ENCODE measurements around the gene USH1C.

USH1C gene

GRCh38 chr11:17572791-17573460, 28.7 kb upstream of the USH1C start:
- H2AFZ ChIP-seq (ENCODE audit: low read depth, low read length) = no peak overlapping the region
- no peak overlapping the region for H2BK15ac ChIP-seq (ENCODE audit: low read depth, poor library complexity, severe bottlenecking)
- no peak overlapping the region for H3K4ac ChIP-seq (ENCODE audit: low read depth in 1 of 2, low read length in 2 of 2)
- H3K27ac ChIP-seq (ENCODE audit: low read length, poor library complexity, severe bottlenecking) = no peak overlapping the region
- H3K4me2 ChIP-seq (ENCODE audit: low read length, poor library complexity, severe bottlenecking) = no peak overlapping the region
- H3K9me3 ChIP-seq (ENCODE audit: control insufficient read depth, low read length) = no peaks in the 10 kb centered on the region
- WGBS = 90% methylated on average over 20 of the region's 20 CpGs
- peak overlapping the region in 1 of 2 experiments; percentile 3 for H3K4me3 ChIP-seq (ENCODE audit: insufficient read depth in 1 of 2, low read depth in 1 of 2, low read length in 2 of 2)
- no peaks in the 10 kb centered on the region for H3K4me1 ChIP-seq (ENCODE audit: control insufficient read depth, insufficient read depth, low read depth, low read length)
- peaks cover 5 to 61% of the 10 kb centered on the region in 2 experiments for H3K27me3 ChIP-seq (ENCODE audit: control insufficient read depth in 1 of 2, insufficient read depth in 1 of 2, low read length in 2 of 2)
- H4K8ac ChIP-seq (ENCODE audit: low read length) = no peak overlapping the region
- H2BK120ac ChIP-seq (ENCODE audit: low read depth, low read length) = no peak overlapping the region
- H3K79me1 ChIP-seq (replicated peaks; ENCODE audit: low read length, poor library complexity, severe bottlenecking) = no peaks in the 10 kb centered on the region
- no peaks in the 10 kb centered on the region for H3K36me3 ChIP-seq (ENCODE audit: control insufficient read depth in 1 of 2, insufficient read depth in 2 of 2, low read depth in 1 of 2, low read length in 2 of 2)
- no peak overlapping the region for H3K23ac ChIP-seq (ENCODE audit: low read length in 2 of 2)
- no peak overlapping the region for H3K14ac ChIP-seq (ENCODE audit: low read length in 2 of 2)
- H3K9ac ChIP-seq (ENCODE audit: low read length) = no peak overlapping the region
- no peak overlapping the region for H2BK12ac ChIP-seq (ENCODE audit: low read length in 2 of 2)
- H3K18ac ChIP-seq (ENCODE audit: low read depth in 1 of 2, low read length in 2 of 2) = no peak overlapping the region
- DNase-seq = no peak
- H2AK5ac ChIP-seq (ENCODE audit: low read length, severe bottlenecking) = no peak overlapping the region
- no peak overlapping the region for H2BK5ac ChIP-seq (ENCODE audit: low read depth, low read length, poor library complexity, severe bottlenecking)
- H4K91ac ChIP-seq (ENCODE audit: low read length) = peak overlapping the region; percentile 31

- no peak overlapping the region for H2BK12ac ChIP-seq (ENCODE audit: low read length in 2 of 2)
- no peaks in the 10 kb centered on the region for H3K9me3 ChIP-seq (ENCODE audit: control insufficient read depth, low read length)
- H3K4ac ChIP-seq (ENCODE audit: low read depth in 1 of 2, low read length in 2 of 2) = no peak overlapping the region
- H3K23ac ChIP-seq (ENCODE audit: low read length in 2 of 2) = no peak overlapping the region
- no peak overlapping the region for H4K91ac ChIP-seq (ENCODE audit: low read length)
- no peak overlapping the region for H2AK5ac ChIP-seq (ENCODE audit: low read length, severe bottlenecking)
- no peak for DNase-seq
- H3K4me1 ChIP-seq (ENCODE audit: control insufficient read depth, insufficient read depth, low read depth, low read length) = no peaks in the 10 kb centered on the region
- 75% methylated on average over 3 of the region's 3 CpGs for WGBS
- no peak overlapping the region for H3K4me2 ChIP-seq (ENCODE audit: low read length, poor library complexity, severe bottlenecking)
- no peak overlapping the region for H3K14ac ChIP-seq (ENCODE audit: low read length in 2 of 2)
- H3K9ac ChIP-seq (ENCODE audit: low read length) = no peak overlapping the region
- no peak overlapping the region for H2BK120ac ChIP-seq (ENCODE audit: low read depth, low read length)
- H3K27ac ChIP-seq (ENCODE audit: low read length, poor library complexity, severe bottlenecking) = no peak overlapping the region
- H2BK5ac ChIP-seq (ENCODE audit: low read depth, low read length, poor library complexity, severe bottlenecking) = no peak overlapping the region
- no peaks in the 10 kb centered on the region for H3K79me1 ChIP-seq (replicated peaks; ENCODE audit: low read length, poor library complexity, severe bottlenecking)
- H4K8ac ChIP-seq (ENCODE audit: low read length) = no peak overlapping the region
- H3K36me3 ChIP-seq (ENCODE audit: control insufficient read depth in 1 of 2, insufficient read depth in 2 of 2, low read depth in 1 of 2, low read length in 2 of 2) = no peaks in the 10 kb centered on the region
- H2BK15ac ChIP-seq (ENCODE audit: low read depth, poor library complexity, severe bottlenecking) = no peak overlapping the region
- no peak overlapping the region for H2AFZ ChIP-seq (ENCODE audit: low read depth, low read length)
- H3K27me3 ChIP-seq (ENCODE audit: control insufficient read depth in 1 of 2, insufficient read depth in 1 of 2, low read length in 2 of 2) = peaks cover 5 to 61% of the 10 kb centered on the region in 2 experiments
- no peak overlapping the region for H3K4me3 ChIP-seq (ENCODE audit: insufficient read depth in 1 of 2, low read depth in 1 of 2, low read length in 2 of 2)
- no peak overlapping the region for H3K18ac ChIP-seq (ENCODE audit: low read depth in 1 of 2, low read length in 2 of 2)
Measured at GRCh38 chr11:17572359-17572690, 28.1 kb upstream of the USH1C start.

- Histone ChIP-seq H3K23ac (ENCODE audit: low read length in 2 of 2) (no peak overlapping the region), H3K9ac (ENCODE audit: low read length) (no peak overlapping the region), H3K18ac (ENCODE audit: low read depth in 1 of 2, low read length in 2 of 2) (no peak overlapping the region), H4K8ac (ENCODE audit: low read length) (no peak overlapping the region), H2BK5ac (ENCODE audit: low read depth, low read length, poor library complexity, severe bottlenecking) (no peak overlapping the region), H3K4me3 (ENCODE audit: insufficient read depth in 1 of 2, low read depth in 1 of 2, low read length in 2 of 2) (no peak overlapping the region), H3K4ac (ENCODE audit: low read depth in 1 of 2, low read length in 2 of 2) (no peak overlapping the region), H3K4me1 (ENCODE audit: control insufficient read depth, insufficient read depth, low read depth, low read length) (no peaks in the 10 kb centered on the region), H2BK12ac (ENCODE audit: low read length in 2 of 2) (no peak overlapping the region), H2BK120ac (ENCODE audit: low read depth, low read length) (no peak overlapping the region), H4K91ac (ENCODE audit: low read length) (no peak overlapping the region), H2BK15ac (ENCODE audit: low read depth, poor library complexity, severe bottlenecking) (no peak overlapping the region), H3K27me3 (ENCODE audit: control insufficient read depth in 1 of 2, insufficient read depth in 1 of 2, low read length in 2 of 2) (peaks cover 5 to 61% of the 10 kb centered on the region in 2 experiments), H2AFZ (ENCODE audit: low read depth, low read length) (no peak overlapping the region), H3K79me1 (replicated peaks; ENCODE audit: low read length, poor library complexity, severe bottlenecking) (no peaks in the 10 kb centered on the region), H3K9me3 (ENCODE audit: control insufficient read depth, low read length) (no peaks in the 10 kb centered on the region), H3K4me2 (ENCODE audit: low read length, poor library complexity, severe bottlenecking) (no peak overlapping the region), H3K14ac (ENCODE audit: low read length in 2 of 2) (peak overlapping the region in 1 of 2 experiments; percentile 11), H2AK5ac (ENCODE audit: low read length, severe bottlenecking) (no peak overlapping the region), H3K36me3 (ENCODE audit: control insufficient read depth in 1 of 2, insufficient read depth in 2 of 2, low read depth in 1 of 2, low read length in 2 of 2) (no peaks in the 10 kb centered on the region), H3K27ac (ENCODE audit: low read length, poor library complexity, severe bottlenecking) (no peak overlapping the region)
- no peak for DNase-seq
- 87% methylated on average over 13 of the region's 14 CpGs for WGBS
Measured at GRCh38 chr11:17571431-17572358, 27.5 kb upstream of the USH1C start.

GRCh38 chr11:17570034-17570433, 25.8 kb upstream of the USH1C start:
- peaks cover 5 to 60% of the 10 kb centered on the region in 2 experiments for H3K27me3 ChIP-seq (ENCODE audit: control insufficient read depth in 1 of 2, insufficient read depth in 1 of 2, low read length in 2 of 2)
- H3K79me1 ChIP-seq (replicated peaks; ENCODE audit: low read length, poor library complexity, severe bottlenecking) = no peaks in the 10 kb centered on the region
- H3K27ac ChIP-seq (ENCODE audit: low read length, poor library complexity, severe bottlenecking) = no peak overlapping the region
- no peak overlapping the region for H2AFZ ChIP-seq (ENCODE audit: low read depth, low read length)
- no peak overlapping the region for H2AK5ac ChIP-seq (ENCODE audit: low read length, severe bottlenecking)
- no peaks in the 10 kb centered on the region for H3K9me3 ChIP-seq (ENCODE audit: control insufficient read depth, low read length)
- no peak overlapping the region for H2BK5ac ChIP-seq (ENCODE audit: low read depth, low read length, poor library complexity, severe bottlenecking)
- no peaks in the 10 kb centered on the region for H3K4me1 ChIP-seq (ENCODE audit: control insufficient read depth, insufficient read depth, low read depth, low read length)
- H2BK120ac ChIP-seq (ENCODE audit: low read depth, low read length) = no peak overlapping the region
- H3K14ac ChIP-seq (ENCODE audit: low read length in 2 of 2) = no peak overlapping the region
- whole genome bisulfite sequencing = 88% methylated on average over 23 of the region's 23 CpGs
- H2BK15ac ChIP-seq (ENCODE audit: low read depth, poor library complexity, severe bottlenecking) = no peak overlapping the region
- H3K23ac ChIP-seq (ENCODE audit: low read length in 2 of 2) = no peak overlapping the region
- DNase-seq = no peak
- H4K91ac ChIP-seq (ENCODE audit: low read length) = no peak overlapping the region
- H3K18ac ChIP-seq (ENCODE audit: low read depth in 1 of 2, low read length in 2 of 2) = no peak overlapping the region
- H3K36me3 ChIP-seq (ENCODE audit: control insufficient read depth in 1 of 2, insufficient read depth in 2 of 2, low read depth in 1 of 2, low read length in 2 of 2) = no peaks in the 10 kb centered on the region
- H4K8ac ChIP-seq (ENCODE audit: low read length) = no peak overlapping the region
- H3K4me2 ChIP-seq (ENCODE audit: low read length, poor library complexity, severe bottlenecking) = no peak overlapping the region
- H3K4ac ChIP-seq (ENCODE audit: low read depth in 1 of 2, low read length in 2 of 2) = no peak overlapping the region
- H2BK12ac ChIP-seq (ENCODE audit: low read length in 2 of 2) = no peak overlapping the region
- H3K4me3 ChIP-seq (ENCODE audit: insufficient read depth in 1 of 2, low read depth in 1 of 2, low read length in 2 of 2) = no peak overlapping the region
- no peak overlapping the region for H3K9ac ChIP-seq (ENCODE audit: low read length)

Data from mesenchymal stem cell (in vitro differentiated cells and primary cell).